H1 (cell line): Measurements from ENCODE around the gene SLC1A7. TPM values are rescaled to one million over a fixed set of nuclear protein-coding genes. Genes with fewer than 3 reads are reported as not detected.

Source experiments
- CTCF ChIA-PET: fragments of 300-600 bp; sonication (Branson Sonifier 250); formaldehyde crosslinking; loops from one replicate; lab custom pipeline; 2021; ENCODE audit not compliant: partially characterized antibody; lab: Charles Lee
- POLR2A ChIA-PET: fragments of 300-600 bp; sonication (Branson Sonifier 250); formaldehyde crosslinking; loops from one replicate; lab custom pipeline; 2021; ENCODE audit warnings: inconsistent platforms; ENCODE audit not compliant: partially characterized antibody; lab: Charles Lee
- DNase-seq, 2 experiments: peaks; one replicate each; pipeline versions ENCODE4 v3.0.0 to v3.0.0-alpha.2; 2010 to 2022; ENCODE audit warnings: low spot score in 2 of 2, low read depth in 1 of 2, mixed read lengths in 1 of 2
- FAIRE-seq: peaks from 2 replicates; lab custom pipeline; 2011; peaks lifted over from hg19 to GRCh38; lab: Jason Lieb, UNC
- H2AFZ ChIP-seq: 2 replicates; pipeline ENCODE4 v1.8.1; 2012; ENCODE audit warnings: low read length, inconsistent platforms
- H2AK5ac ChIP-seq: 2 replicates; pipeline ENCODE4 v1.6.1; 2013; ENCODE audit warnings: low read depth, low read length
- H2BK120ac ChIP-seq: replicated peaks from 2 replicates; pipeline ENCODE3; 2013; ENCODE audit warnings: low read depth, low read length, inconsistent platforms
- H2BK12ac ChIP-seq: 2 replicates; pipeline ENCODE4 v1.6.1; 2013; ENCODE audit warnings: low read depth, low read length
- H2BK15ac ChIP-seq: 2 replicates; pipeline ENCODE4 v1.6.1; 2013; ENCODE audit warnings: low read length
- H2BK20ac ChIP-seq: 2 replicates; pipeline ENCODE4 v1.6.1; 2013; ENCODE audit warnings: low read length
- H2BK5ac ChIP-seq: 2 replicates; pipeline ENCODE4 v1.6.1; 2013; ENCODE audit warnings: low read depth, low read length
- H3K14ac ChIP-seq: 2 replicates; pipeline ENCODE4 v1.6.1; 2013; ENCODE audit warnings: inconsistent platforms; ENCODE audit not compliant: insufficient read length
- H3K18ac ChIP-seq: 2 replicates; pipeline ENCODE4 v1.6.1; 2013; ENCODE audit warnings: low read length; ENCODE audit errors: extremely low read depth
- H3K23ac ChIP-seq: 2 replicates; pipeline ENCODE4 v1.6.1; 2013; ENCODE audit warnings: inconsistent platforms; ENCODE audit not compliant: insufficient read length
- H3K23me2 ChIP-seq: 2 replicates; pipeline ENCODE4 v1.6.1; 2013; ENCODE audit warnings: low read depth, low read length
- H3K27ac ChIP-seq: 2 replicates; pipeline ENCODE4 v1.6.1; 2011; ENCODE audit warnings: low read depth, low read length, inconsistent platforms
- H3K27me3 ChIP-seq, 4 experiments: replicated peaks in 1 of 4; 1 replicate in 1 of 4; 2 replicates in 3 of 4; pipeline versions ENCODE4 v1.6.1 to v1.8.1; 2011 to 2013; ENCODE audit warnings: low read length in 3 of 4, mild to moderate bottlenecking in 3 of 4, inconsistent platforms in 2 of 4, mixed read lengths in 2 of 4, moderate library complexity in 1 of 4; ENCODE audit not compliant: control insufficient read depth in 3 of 4, insufficient read depth in 3 of 4; ENCODE audit errors: extremely low read depth in 1 of 4
- H3K36me3 ChIP-seq, 4 experiments: 2 replicates each; pipeline versions ENCODE4 v1.6.1 to v1.8.1; 2011 to 2013; ENCODE audit warnings: mild to moderate bottlenecking in 4 of 4, low read length in 3 of 4, moderate library complexity in 2 of 4, control low read depth in 1 of 4, inconsistent platforms in 1 of 4; ENCODE audit not compliant: insufficient read depth in 4 of 4, control insufficient read depth in 2 of 4
- H3K4ac ChIP-seq: replicated peaks from 2 replicates; pipeline ENCODE3; 2013; ENCODE audit warnings: low read length, low read depth, mixed read lengths, inconsistent platforms; ENCODE audit not compliant: insufficient read length
- H3K4me1 ChIP-seq, 4 experiments: replicated peaks in 1 of 4; 1 replicate in 1 of 4; 2 replicates in 3 of 4; pipeline versions ENCODE4 v1.6.1 to v1.8.1; 2011 to 2013; ENCODE audit warnings: low read length in 3 of 4, inconsistent platforms in 2 of 4, mixed read lengths in 1 of 4; ENCODE audit not compliant: insufficient read depth in 4 of 4, control insufficient read depth in 3 of 4
- H3K4me2 ChIP-seq, 2 experiments: 2 replicates each; pipeline versions ENCODE4 v1.6.1 to v1.8.1; 2011 to 2013; ENCODE audit warnings: low read depth in 2 of 2, low read length in 2 of 2, control low read depth in 1 of 2, inconsistent platforms in 1 of 2, mild to moderate bottlenecking in 1 of 2; ENCODE audit not compliant: insufficient read depth in 1 of 2
- H3K4me3 ChIP-seq, 4 experiments: fragments of 200-600, 300-600 bp in 1 of 4; sonication (generic), shearing (Covaris generic), sonication (Bioruptor Twin) in 1 of 4; 2 replicates each; pipeline versions ENCODE4 v1.5.1 to v1.8.1; 2011 to 2016; ENCODE audit warnings: low read length in 4 of 4, low read depth in 3 of 4, control low read depth in 2 of 4, inconsistent platforms in 2 of 4, mild to moderate bottlenecking in 2 of 4, mixed read lengths in 1 of 4, moderate library complexity in 1 of 4; ENCODE audit not compliant: insufficient read depth in 2 of 4; ENCODE audit errors: extremely low read depth in 1 of 4
- H3K56ac ChIP-seq: replicated peaks from 2 replicates; pipeline ENCODE3; 2013; ENCODE audit warnings: low read depth, mild to moderate bottlenecking, mixed read lengths, low read length, inconsistent platforms; ENCODE audit not compliant: insufficient read length
- H3K79me1 ChIP-seq: 2 replicates; pipeline ENCODE4 v1.6.1; 2013; ENCODE audit warnings: low read depth, low read length, control low read depth
- H3K79me2 ChIP-seq, 2 experiments: 2 replicates each; pipeline versions ENCODE4 v1.6.1 to v1.8.1; 2012 to 2013; ENCODE audit warnings: low read length in 2 of 2, mild to moderate bottlenecking in 2 of 2, inconsistent platforms in 1 of 2; ENCODE audit not compliant: insufficient read depth in 2 of 2, control insufficient read depth in 1 of 2
- H3K9ac ChIP-seq, 4 experiments: replicated peaks in 1 of 4; 1 replicate in 1 of 4; 2 replicates in 3 of 4; pipeline versions ENCODE4 v1.6.1 to v1.8.1; 2011 to 2013; ENCODE audit warnings: low read depth in 3 of 4, low read length in 3 of 4, control low read depth in 2 of 4, mild to moderate bottlenecking in 2 of 4, moderate library complexity in 2 of 4, inconsistent platforms in 1 of 4; ENCODE audit errors: extremely low read depth in 1 of 4
- H3K9me3 ChIP-seq, 2 experiments: 2 replicates each; pipeline versions ENCODE4 v1.6.1 to v1.8.1; 2012 to 2013; ENCODE audit warnings: mild to moderate bottlenecking in 2 of 2, moderate library complexity in 2 of 2, control low read depth in 1 of 2, inconsistent platforms in 1 of 2, low read depth in 1 of 2, low read length in 1 of 2, mixed read lengths in 1 of 2; ENCODE audit not compliant: insufficient read depth in 2 of 2
- H4K20me1 ChIP-seq, 2 experiments: replicated peaks in 1 of 2; 2 replicates each; pipeline versions ENCODE3 to v1.8.1; 2011 to 2013; ENCODE audit warnings: inconsistent platforms in 2 of 2, low read length in 2 of 2, mild to moderate bottlenecking in 1 of 2; ENCODE audit not compliant: insufficient read depth in 2 of 2, control insufficient read depth in 1 of 2
- H4K5ac ChIP-seq: 2 replicates; pipeline ENCODE4 v1.6.1; 2013; ENCODE audit warnings: low read length, low read depth, mixed read lengths, inconsistent platforms; ENCODE audit not compliant: insufficient read length
- H4K8ac ChIP-seq: 2 replicates; pipeline ENCODE4 v1.8.0; 2013; ENCODE audit warnings: mild to moderate bottlenecking, moderate library complexity, low read length, inconsistent platforms; ENCODE audit not compliant: insufficient read depth; ENCODE audit errors: extremely low read depth
- H4K91ac ChIP-seq: replicated peaks from 2 replicates; pipeline ENCODE3; 2013; ENCODE audit warnings: low read length, mixed read lengths, inconsistent platforms; ENCODE audit not compliant: insufficient read length
- CEBPB ChIP-seq: IDR thresholded peaks from 2 replicates; pipeline ENCODE4 v1.6.1; 2012; ENCODE audit warnings: low read depth, low read length
- CHD1 ChIP-seq: IDR thresholded peaks from 2 replicates; pipeline ENCODE4 v1.6.1; 2012; ENCODE audit warnings: low read depth, low read length, improper control_type of control experiment
- CTBP2 ChIP-seq: IDR thresholded peaks from 2 replicates; pipeline ENCODE4 v1.7.0; 2011; ENCODE audit warnings: borderline replicate concordance, mild to moderate bottlenecking, moderate library complexity, mixed read lengths, low read length; ENCODE audit not compliant: insufficient read depth, insufficient read length
- FOSL1 ChIP-seq: IDR thresholded peaks from 2 replicates; pipeline ENCODE4 v1.6.1; 2011; ENCODE audit warnings: mild to moderate bottlenecking, low read depth, low read length, moderate library complexity; ENCODE audit not compliant: insufficient read depth
- KDM4A ChIP-seq: IDR thresholded peaks from one replicate; pipeline ENCODE4 v1.7.1; 2012; ENCODE audit warnings: low read depth, mild to moderate bottlenecking, moderate library complexity, low read length, inconsistent platforms; ENCODE audit not compliant: severe bottlenecking
- MAX ChIP-seq: IDR thresholded peaks from 2 replicates; pipeline ENCODE4 v1.6.1; 2012; ENCODE audit warnings: inconsistent platforms
- NRF1 ChIP-seq: IDR thresholded peaks from 2 replicates; pipeline ENCODE4 v1.6.1; 2011; ENCODE audit warnings: mild to moderate bottlenecking, low read depth, low read length, improper control_type of control experiment
- PHF8 ChIP-seq: fragments of 200-600 bp; sonication (generic); conservative IDR thresholded peaks from 2 replicates; pipeline ENCODE4 v1.7.1; 2012; ENCODE audit warnings: low read depth, mild to moderate bottlenecking, inconsistent platforms, low read length, moderate library complexity
- RFX5 ChIP-seq: IDR thresholded peaks from 2 replicates; pipeline ENCODE4 v1.6.1; 2011; ENCODE audit warnings: low read depth, low read length, improper control_type of control experiment, borderline replicate concordance
- TBP ChIP-seq: IDR thresholded peaks from 2 replicates; pipeline ENCODE4 v1.6.1; 2011; ENCODE audit warnings: low read depth, low read length, improper control_type of control experiment
- USF2 ChIP-seq: IDR thresholded peaks from 2 replicates; pipeline ENCODE4 v1.6.1; 2011; ENCODE audit warnings: low read length, improper control_type of control experiment
- WGBS, 2 experiments: shearing (Covaris generic) in 1 of 2; methylation state at CpG; one replicate each; pipeline versions ENCODE4 v1.1.6 to v1.1.7; 2013 to 2015; ENCODE audit warnings: low lambda C conversion rate in 2 of 2, mixed read lengths in 2 of 2, inconsistent platforms in 1 of 2, low coverage in 1 of 2, missing lambda C conversion rate in 1 of 2; ENCODE audit not compliant: insufficient replicate concordance in 2 of 2, insufficient coverage in 1 of 2, insufficient read length in 1 of 2; ENCODE audit errors: extremely low coverage in 1 of 2, missing lambda C conversion rate in 1 of 2; 5-methylcytosine and 5-hydroxymethylcytosine counted together
- polyA plus RNA-seq, 7 experiments: library from polyadenylated mRNA; depleted of rRNA in 3 of 7; stranded (reverse) in 5 of 7; unstranded in 2 of 7; fragments of >200 nt in 5 of 7; fragments of 200-250 nt in 2 of 7; gene quantifications; 1 replicate in 5 of 7; 2 replicates in 1 of 7; 4 replicates in 1 of 7; pipeline versions ENCODE4 v1.2.1 to v1.2.3, GENCODE V29; 2011 to 2013; ENCODE audit warnings: missing spikeins in 2 of 7, mixed read lengths in 2 of 7
- total RNA-seq: library from RNA; stranded (reverse); fragmentation: NEBNext Ultra II Directional; extraction: Animal tissue kit (Norgen Biotek cat#: 25700); gene quantifications from 2 replicates; pipeline ENCODE4 v1.2.1, GENCODE V29; 2021

The SLC1A7 gene
- total and polyA plus RNA-seq, 2 of the 8 experiments (the other 6 are each of a cell fraction or from before 2014, with no cell fraction given): not detected

- no peak overlapping the region for H3K9ac ChIP-seq
- DNase-seq (no peak), FAIRE-seq (no peak)
- no peak overlapping the region for H3K14ac ChIP-seq
- H3K27ac ChIP-seq: no peak overlapping the region
- no peak overlapping the region for H3K23ac ChIP-seq
- H2BK120ac ChIP-seq: no peak overlapping the region
- no peak overlapping the region for H3K4ac ChIP-seq
- no peak overlapping the region for H2BK15ac ChIP-seq
- H3K18ac ChIP-seq: no peak overlapping the region; the same call in 1 of the 2 replicates
- H3K9me3 ChIP-seq: no peaks in the 10 kb centered on the region; a peak in 1 of 4 replicates
- no peaks in the 10 kb centered on the region for H3K4me1 ChIP-seq
- WGBS, 2 experiments: 85% methylated on average over 9 of the region's 9 CpGs; no CpG with 5 or more reads in 1 of the 2 experiments
- H2AFZ ChIP-seq: no peak overlapping the region
- CTCF ChIA-PET: interaction anchor here (0.6 to 2.3 kb wide), 8 partner anchors 10 to 248 kb away, joined by 3 to 7 read pairs (median 4); no protein-coding TSS in a partner anchor
- H3K36me3 ChIP-seq: no peaks in the 10 kb centered on the region
- no peaks in the 10 kb centered on the region for H3K79me2 ChIP-seq
- no peak overlapping the region for H4K8ac ChIP-seq
- H4K5ac ChIP-seq: no peak overlapping the region
- no peak overlapping the region for H2BK12ac ChIP-seq
- H3K79me1 ChIP-seq: no peaks in the 10 kb centered on the region
- H3K23me2 ChIP-seq: no peaks in the 10 kb centered on the region
- H4K91ac ChIP-seq: no peak overlapping the region
- no peak overlapping the region for H3K4me3 ChIP-seq
- no peak overlapping the region for H2AK5ac ChIP-seq
- no peaks in the 10 kb centered on the region for H4K20me1 ChIP-seq
- no peak overlapping the region for H2BK20ac ChIP-seq
- no peak overlapping the region for H2BK5ac ChIP-seq
- H3K56ac ChIP-seq: no peak overlapping the region
- POLR2A ChIA-PET: interaction anchor here (0.7 kb wide), 1 partner anchor 44 kb away, joined by 3 read pairs; no protein-coding TSS in a partner anchor
- no peak overlapping the region for H3K4me2 ChIP-seq
- H3K27me3 ChIP-seq: no peaks in the 10 kb centered on the region
- no peak for TF ChIP-seq USF2
- TF ChIP-seq PHF8: no peak
- no peak for TF ChIP-seq CHD1
- no peak for TF ChIP-seq RFX5
- no peak for TF ChIP-seq CEBPB
- no peak for TF ChIP-seq CTBP2
- TF ChIP-seq MAX: no peak
- TF ChIP-seq FOSL1: no peak
- no peak for TF ChIP-seq KDM4A
- no peak for TF ChIP-seq TBP
- no peak for TF ChIP-seq NRF1
These were observed 11.4 kb downstream of the SLC1A7 start for GRCh38 chr1:53130878-53131589.
